Stimulated activated CD4-positive, alpha-beta T cell treated with anti-CD3 and anti-CD28 coated beads, Interleukin-12 subunit alpha, Interleukin-12 subunit beta, amount 100 ng/mL, for 48 hours (primary cell): ENCODE data around the gene PARD3B.

Source experiments
- DNase-seq, 3 donors: peaks; one replicate each; pipeline ENCODE4 v3.0.0-alpha.2; 2020; ENCODE audit warnings: low read depth in 2 of 3, low spot score in 1 of 3

The PARD3B gene

GRCh38 chr2:204834716-204835384 is 289.6 kb downstream of the PARD3B start:
- no peak for DNase-seq

DNA sequence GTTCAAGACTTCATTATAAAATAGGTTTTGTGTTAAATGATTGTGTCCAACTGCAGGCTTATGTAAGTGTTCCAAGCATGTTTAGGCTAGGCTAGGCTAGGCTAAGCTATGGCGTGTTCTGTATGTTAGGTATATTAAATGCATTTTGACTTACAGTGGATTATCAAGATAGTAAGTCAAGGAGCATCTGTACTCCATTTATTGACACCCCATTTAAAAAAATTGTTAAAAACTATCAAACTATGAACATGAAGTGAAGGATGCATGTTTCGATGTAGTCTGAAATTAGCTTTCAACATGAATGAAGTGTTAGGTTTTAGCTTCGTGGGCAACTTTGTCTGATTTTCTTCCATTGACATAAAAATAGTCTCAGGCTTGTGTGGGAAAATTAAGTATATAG is 290.5 kb downstream of the PARD3B start:
- DNase-seq, result no peak

GRCh38 chr2:204840504-204840903 is 295.2 kb downstream of the PARD3B start:
- no peak for DNase-seq

- DNase-seq, result no peak
Measured at GRCh38 chr2:204842068-204842467, 296.8 kb downstream of the PARD3B start.

GRCh38 chr2:204842661-204843485 is 297.6 kb downstream of the PARD3B start:
- peak in 2 of 3 donors; percentile 10 to 15 for DNase-seq

DNA sequence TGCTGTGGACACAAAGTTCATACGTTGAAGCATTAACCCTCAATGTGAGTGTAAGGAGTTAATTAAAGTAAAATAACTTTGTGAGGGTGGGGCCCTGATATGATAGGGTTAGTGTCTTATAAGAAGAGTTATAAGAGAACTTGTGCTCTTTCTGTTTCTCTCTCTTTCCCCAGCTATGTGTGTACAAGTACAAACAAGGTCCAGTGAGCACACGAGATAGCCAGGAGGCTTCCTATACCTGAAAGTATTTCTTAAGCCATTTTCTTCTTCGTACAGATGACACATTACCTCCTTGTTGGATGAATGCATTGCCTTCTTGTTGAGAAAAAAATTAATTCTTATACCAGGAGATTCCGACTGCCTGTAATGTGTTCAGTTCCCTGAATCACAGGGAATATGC is 301.2 kb downstream of the PARD3B start:
- no peak for DNase-seq

- no peak for DNase-seq
Measured at GRCh38 chr2:204849892-204850291, 304.6 kb downstream of the PARD3B start.

DNA sequence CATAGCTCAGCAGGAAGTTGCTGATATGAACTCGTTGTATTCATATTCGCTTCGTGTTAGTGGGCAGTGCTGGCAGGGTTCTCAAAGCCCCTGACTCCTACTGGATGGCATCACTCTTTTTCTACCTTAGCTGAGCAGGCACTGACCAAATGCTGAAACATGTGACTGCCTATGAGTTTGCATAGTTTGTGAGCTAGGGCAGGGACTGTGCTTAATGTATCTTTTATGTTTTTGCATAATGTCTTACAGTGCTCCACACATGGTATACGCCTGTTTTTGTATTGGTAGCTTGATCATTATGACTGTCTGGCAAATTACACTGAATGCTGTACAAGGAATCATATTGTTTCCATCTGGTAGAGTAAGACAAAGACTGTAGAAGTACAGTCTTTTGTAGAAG is 305.3 kb downstream of the PARD3B start:
- DNase-seq, result no peak

- no peak for DNase-seq
Measured at GRCh38 chr2:204853905-204854304, 308.6 kb downstream of the PARD3B start.

- no peak for DNase-seq
Measured at GRCh38 chr2:204860274-204860673, 315.0 kb downstream of the PARD3B start.

GRCh38 chr2:204862809-204863208 is 317.5 kb downstream of the PARD3B start:
- DNase-seq, result no peak

GRCh38 chr2:204863336-204863735 is 318.1 kb downstream of the PARD3B start:
- no peak for DNase-seq

DNA sequence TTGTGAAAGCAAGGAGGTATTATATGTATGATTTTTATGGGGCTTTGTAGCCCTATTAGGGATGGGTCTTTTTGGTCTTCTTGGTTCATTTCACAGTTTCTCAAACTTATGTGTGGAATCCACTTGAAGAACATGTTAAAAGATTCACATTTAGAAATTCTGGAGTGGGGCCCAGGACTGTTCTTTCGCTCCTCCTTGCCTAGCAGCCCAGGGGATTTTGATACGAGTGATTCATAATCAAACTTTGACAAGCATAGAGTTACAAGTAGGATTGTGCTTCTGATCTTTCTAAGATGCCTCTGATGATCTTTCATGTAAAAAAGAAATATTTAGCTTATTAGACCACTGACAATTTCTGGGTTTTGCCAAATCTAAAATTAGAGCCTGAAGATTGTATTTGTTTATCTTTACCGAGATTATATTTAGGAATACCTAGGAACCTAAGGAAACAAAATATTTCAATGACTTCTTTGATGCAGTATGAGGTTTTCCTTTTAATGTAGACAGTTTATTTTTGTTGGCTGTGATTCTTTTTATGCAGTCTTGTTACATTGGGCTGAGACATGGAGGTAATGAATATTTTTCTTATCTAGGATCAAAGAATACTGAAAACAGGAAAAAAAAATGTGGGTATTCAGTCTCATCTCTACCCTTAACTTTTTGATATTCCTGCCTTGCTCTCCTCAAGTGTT is 324.0 kb downstream of the PARD3B start:
- no peak for DNase-seq

DNA sequence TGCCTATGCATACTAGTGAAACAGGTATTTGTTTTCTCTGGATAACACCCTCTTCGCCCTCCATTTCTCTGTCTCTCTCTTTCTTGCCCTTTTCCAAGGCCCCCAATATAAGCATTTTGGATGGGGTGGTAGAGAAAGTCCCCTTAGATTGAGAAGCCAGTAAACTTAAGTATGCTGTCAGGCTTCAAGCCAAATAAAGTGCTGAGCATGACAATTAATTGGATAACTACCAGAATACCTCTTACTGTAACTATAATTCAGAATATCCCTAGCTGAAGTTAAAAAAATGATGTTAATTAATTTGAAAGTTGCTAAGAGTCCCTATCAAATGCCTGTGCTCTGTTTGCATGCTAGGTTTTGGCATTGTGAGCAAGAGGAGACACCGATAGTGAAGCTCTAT is 324.8 kb downstream of the PARD3B start:
- DNase-seq, result no peak

DNA sequence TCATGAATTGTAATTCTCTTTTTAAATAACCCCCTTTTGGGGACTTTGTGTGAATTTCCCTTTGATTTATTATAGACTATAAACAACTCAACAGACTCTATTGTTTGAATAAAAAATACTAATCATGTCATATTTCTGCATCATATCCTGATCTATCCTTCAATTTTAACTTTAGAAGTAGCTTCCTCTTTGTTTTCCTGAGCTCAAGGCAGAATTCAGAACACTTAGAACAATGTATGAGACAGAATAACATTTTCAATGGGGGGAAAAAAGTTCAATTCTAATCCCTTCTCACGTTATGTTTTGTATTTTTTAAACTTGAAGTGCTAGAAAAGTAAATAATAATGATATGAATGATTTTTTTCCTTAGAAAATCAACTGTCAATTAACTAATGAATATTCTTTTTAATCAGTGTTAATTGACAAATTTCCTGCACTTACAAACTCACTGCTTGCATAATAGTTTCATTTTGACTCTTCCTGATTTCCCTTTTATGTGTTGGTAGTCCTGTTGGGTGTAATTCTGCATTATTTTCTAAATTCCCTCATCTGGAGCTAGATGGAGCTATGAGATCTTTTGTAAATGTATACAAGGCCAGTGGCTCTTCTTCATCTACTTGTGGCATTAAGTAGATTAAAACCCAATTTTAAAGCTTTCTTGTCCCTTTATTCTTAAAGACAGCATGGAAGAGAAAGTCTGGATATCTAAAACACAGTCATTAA is 326.1 kb downstream of the PARD3B start:
- no peak for DNase-seq

DNA sequence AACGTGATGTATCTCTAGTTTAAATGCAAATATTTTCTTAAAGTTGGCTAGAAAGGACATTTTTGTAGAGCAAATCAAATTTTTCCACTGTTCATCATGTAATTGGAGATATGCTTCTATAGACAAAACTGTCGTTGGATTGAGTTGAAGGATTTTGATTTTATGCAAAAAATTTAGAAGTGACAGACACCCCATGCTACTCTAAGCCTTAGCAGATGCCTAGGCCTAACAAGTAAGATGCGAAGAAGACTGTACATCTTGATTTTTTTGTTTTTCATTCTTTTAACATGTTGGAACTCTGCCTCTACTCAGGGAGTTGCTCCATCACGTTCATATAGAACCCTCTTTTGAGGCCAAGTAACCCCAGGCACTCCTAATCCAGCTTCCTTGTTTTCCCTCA is 331.0 kb downstream of the PARD3B start:
- DNase-seq, result no peak

DNA sequence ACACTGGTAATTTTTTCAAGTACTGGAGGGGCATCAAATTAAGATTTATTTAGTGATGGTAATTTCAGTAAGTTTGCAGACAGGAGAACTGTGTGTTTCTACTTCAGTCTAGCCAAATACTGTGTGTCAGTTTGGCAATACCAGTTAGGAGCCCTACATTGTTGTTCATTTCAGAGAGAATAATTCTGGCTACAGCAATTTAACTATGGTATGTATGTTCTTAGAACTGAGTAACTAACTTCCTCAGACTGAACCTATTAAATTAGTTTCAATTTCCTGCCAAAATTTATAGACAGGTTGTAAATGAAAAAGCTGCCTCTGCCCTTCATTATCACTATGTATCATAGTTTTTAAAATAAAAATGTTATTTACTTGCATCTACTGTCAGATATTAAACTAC is 332.4 kb downstream of the PARD3B start:
- no peak for DNase-seq

- no peak for DNase-seq
Measured at GRCh38 chr2:204880928-204881327, 335.7 kb downstream of the PARD3B start.

GRCh38 chr2:204881655-204882054 is 336.4 kb downstream of the PARD3B start:
- DNase-seq, result no peak

- DNase-seq, result no peak
Measured at GRCh38 chr2:204885747-204886146, 340.5 kb downstream of the PARD3B start.

DNA sequence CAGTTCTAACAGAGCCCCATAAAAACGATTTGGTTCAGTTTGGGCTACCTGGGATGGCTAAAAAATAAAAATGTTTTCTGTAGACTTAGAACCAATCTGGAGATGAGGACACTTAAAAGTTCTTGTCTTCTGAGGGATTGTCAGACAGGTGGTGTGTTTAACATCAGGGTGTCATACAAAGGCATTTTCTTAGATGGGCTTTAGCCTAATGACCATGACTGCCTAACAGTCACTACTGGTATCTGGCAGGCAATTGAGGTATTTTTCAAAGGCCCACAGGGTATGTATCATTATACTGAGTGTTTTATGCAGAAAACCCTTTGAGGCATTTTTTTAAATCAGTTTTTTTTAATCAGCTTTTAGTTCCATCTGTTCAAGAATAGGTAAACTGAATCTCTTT is 341.4 kb downstream of the PARD3B start:
- DNase-seq, result no peak
